Heart right ventricle (tissue), 16 donors: ENCODE measurements around the gene CLCN2. TPM values are rescaled to one million over a fixed set of nuclear protein-coding genes. Genes with fewer than 3 reads are reported as not detected.

Source experiments
- ATAC-seq, 8 donors: fragments of 200-7000 bp; cut with Tn5 transposase; one replicate each; pipeline ENCODE4 v1.9.1; 2020; ENCODE audit warnings: mild to moderate bottlenecking in 8 of 8, moderate library complexity in 8 of 8, moderate number of reproducible peaks in 1 of 8
- DNase-seq, 2 donors: peaks; one replicate each; pipeline ENCODE4 v3.0.0-alpha.2; 2020
- H3K27ac ChIP-seq, 10 donors: fragments of 200-600 bp; sonication (generic) in 2 of 10; one replicate each; pipeline versions ENCODE4 v1.5.0 to v1.8.0; 2020 to 2022; ENCODE audit warnings: mild to moderate bottlenecking in 3 of 10
- H3K27me3 ChIP-seq, 7 donors: fragments of 200-600 bp; one replicate each; pipeline ENCODE4 v1.8.0; 2021 to 2022; ENCODE audit warnings: mild to moderate bottlenecking in 2 of 7
- H3K36me3 ChIP-seq, 9 donors: fragments of 200-600 bp; sonication (generic) in 1 of 9; one replicate each; pipeline versions ENCODE4 v1.5.0 to v1.8.0; 2020 to 2022; ENCODE audit warnings: mild to moderate bottlenecking in 2 of 9
- H3K4me1 ChIP-seq, 9 donors: fragments of 200-600 bp; sonication (generic) in 1 of 9; one replicate each; pipeline versions ENCODE4 v1.5.0 to v1.8.0; 2020 to 2022; ENCODE audit warnings: mild to moderate bottlenecking in 4 of 9
- H3K4me3 ChIP-seq, 10 donors: fragments of 200-600 bp; sonication (generic) in 2 of 10; one replicate each; pipeline versions ENCODE4 v1.5.0 to v1.8.0; 2020 to 2022; ENCODE audit warnings: mild to moderate bottlenecking in 7 of 10, moderate library complexity in 2 of 10
- H3K9me3 ChIP-seq, 11 donors: fragments of 200-600 bp in 10 of 11; sonication (generic) in 2 of 11; one replicate each; pipeline versions ENCODE4 v1.5.0 to v1.8.0; 2013 to 2022; ENCODE audit warnings: mild to moderate bottlenecking in 2 of 11, control low read depth in 1 of 11, moderate library complexity in 1 of 11
- whole genome bisulfite sequencing, 2 donors: extraction: QIAGEN DNeasy Blood & Tissue Kit; methylation state at CpG; one replicate each; pipeline ENCODE4 v1.1.7; 2013; ENCODE audit warnings: inconsistent platforms in 1 of 2; 5-methylcytosine and 5-hydroxymethylcytosine counted together
- intact Hi-C, 10 donors: fragments of 100-400 bp; cut with DNase I; formaldehyde crosslinking; loops; one replicate each; pipeline versions ENCODE4 v1.11.1 to v1.14.2; 2022
- polyA plus RNA-seq, 2 donors: library from polyadenylated mRNA; stranded (reverse); fragments of 200-250 nt; gene quantifications; one replicate each; pipeline ENCODE4 v1.2.3, GENCODE V29; 2013
- total RNA-seq, 10 donors: library from RNA; stranded (reverse); fragmentation: NEBNext Ultra II Directional in 3 of 10; extraction: Animal tissue kit (Norgen Biotek cat#: 25700) in 3 of 10; gene quantifications; one replicate each; pipeline versions ENCODE4 v1.2.1 to v1.2.4, GENCODE V29; 2021 to 2023
- TF ChIP-seq, protein P1 (sequence below), 9 donors: fragments of 200-600 bp; sonication (generic) in 2 of 9; IDR thresholded peaks; one replicate each; pipeline versions ENCODE4 v1.5.0 to v1.8.0; 2021 to 2022; ENCODE audit warnings: antibody characterized with exemption in 9 of 9, mild to moderate bottlenecking in 5 of 9, moderate library complexity in 1 of 9
- donor health status: Arrhythmogenic right ventricular cardiomyopathy.
- donor health status: ischemic (EF 13 %, LVEDD 7.1; RV severe dilation, severe dysfunction).
- donor health status: healthy with polysubstance abuse.
- donor health status: DM: no; HTN: yes; CAD: no.
- donor health status: DM: no; HTN: no; CAD: no.
- donor health status: ischemic (EF 25% LVEDD 6.9; RV normal size, moderate dysfunction).
- donor health status: ischemic (EF 25% LVEDD 5.7; RV mildly dilated, moderate dysfunction).
- donor health status: healthy.
- donor health status: DM: yes; HTN: yes; CAD: no.
- donor health status: Ischemic cardiomyopathy.
- donor health status: ischemic (EF 35%, LVEDD 5.7; RV mildly dilated, moderate dysfunction).
- donor health status: nonischemic (EF 11% LVEDD 7.7; RV severe dilation, severe dysfunction).
- donor health status: DM: yes; HTN: yes; CAD: no.
- donor health status: PGD.
- donor health status: ischemic (EF 29% LVEDD 5.4; RV normal size, mild dysfunction).
- donor health status: nonischemic (EF 23%, LVEDD 6.1; RV moderate dilation, normal function).

The CLCN2 gene
- total and polyA plus RNA-seq, 12 donors, result 1.3 to 8.4 (median 2.4) TPM

- intact Hi-C loops, result loop anchor here in 1 of 10 donors (10.0 kb wide), 1 partner anchor 53 kb away; no protein-coding TSS in a partner anchor
- WGBS, 2 donors, result 90 to 92% methylated on average over 24 of the region's 24 CpGs
- Histone ChIP-seq H3K27ac (no peak overlapping the region), H3K27me3 (no peaks in the 10 kb centered on the region), H3K4me1 (peaks cover 4 to 13% (median 11%) of the 10 kb centered on the region in 9 donors), H3K4me3 (no peak overlapping the region), H3K36me3 (peaks cover 0 to 34% (median 0%) of the 10 kb centered on the region in 9 donors), H3K9me3 (no peaks in the 10 kb centered on the region)
- TF ChIP-seq, protein P1, sequence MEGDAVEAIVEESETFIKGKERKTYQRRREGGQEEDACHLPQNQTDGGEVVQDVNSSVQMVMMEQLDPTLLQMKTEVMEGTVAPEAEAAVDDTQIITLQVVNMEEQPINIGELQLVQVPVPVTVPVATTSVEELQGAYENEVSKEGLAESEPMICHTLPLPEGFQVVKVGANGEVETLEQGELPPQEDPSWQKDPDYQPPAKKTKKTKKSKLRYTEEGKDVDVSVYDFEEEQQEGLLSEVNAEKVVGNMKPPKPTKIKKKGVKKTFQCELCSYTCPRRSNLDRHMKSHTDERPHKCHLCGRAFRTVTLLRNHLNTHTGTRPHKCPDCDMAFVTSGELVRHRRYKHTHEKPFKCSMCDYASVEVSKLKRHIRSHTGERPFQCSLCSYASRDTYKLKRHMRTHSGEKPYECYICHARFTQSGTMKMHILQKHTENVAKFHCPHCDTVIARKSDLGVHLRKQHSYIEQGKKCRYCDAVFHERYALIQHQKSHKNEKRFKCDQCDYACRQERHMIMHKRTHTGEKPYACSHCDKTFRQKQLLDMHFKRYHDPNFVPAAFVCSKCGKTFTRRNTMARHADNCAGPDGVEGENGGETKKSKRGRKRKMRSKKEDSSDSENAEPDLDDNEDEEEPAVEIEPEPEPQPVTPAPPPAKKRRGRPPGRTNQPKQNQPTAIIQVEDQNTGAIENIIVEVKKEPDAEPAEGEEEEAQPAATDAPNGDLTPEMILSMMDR (IDR thresholded peaks at IDR 0.05), result no peak
- DNase-seq, result no peak
- ATAC-seq, result no peak
Observed at GRCh38 chr3:184357248-184358123, 3.9 kb downstream of the CLCN2 start.

DNA sequence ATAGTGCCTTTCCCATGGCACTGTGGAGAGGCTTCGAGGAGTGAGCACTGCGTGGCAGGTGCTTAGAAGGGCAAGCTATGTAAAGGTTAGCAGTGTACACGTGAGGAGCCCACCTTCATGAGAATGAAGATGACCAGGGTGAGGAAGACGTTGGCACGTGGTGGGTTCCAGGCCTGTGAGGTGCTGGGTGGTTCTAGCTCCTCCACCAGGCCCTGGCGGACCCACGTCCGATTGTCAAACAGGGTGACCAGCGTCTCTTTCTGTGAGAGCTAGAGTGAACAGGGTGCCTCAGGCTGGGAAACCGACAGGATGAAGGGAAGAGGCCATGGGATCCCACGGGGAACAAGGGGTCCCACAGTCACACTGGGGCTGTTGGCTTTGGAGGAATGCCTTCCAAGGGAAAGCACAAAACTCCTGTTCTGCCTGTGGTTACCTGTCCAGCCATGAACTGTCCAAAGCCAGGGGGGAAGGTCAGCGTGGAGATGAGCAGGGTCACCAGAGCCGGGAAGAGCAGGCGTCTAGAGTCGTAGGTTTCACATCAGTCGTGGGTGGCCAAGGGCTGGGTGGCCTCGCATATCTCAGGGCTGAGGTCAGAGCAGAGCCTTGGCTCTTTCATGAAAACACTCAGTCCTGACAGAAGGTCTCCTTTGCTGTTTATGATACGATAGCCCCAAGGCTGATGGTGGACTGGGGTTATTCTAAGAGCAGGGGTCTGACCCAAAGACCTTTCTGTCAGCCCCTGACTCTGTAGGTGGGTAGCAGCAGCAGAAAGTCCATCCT is 6.0 kb downstream of the CLCN2 start:
- no peak overlapping the region for H3K4me3 ChIP-seq
- no peak for DNase-seq
- no peak for ATAC-seq
- H3K27me3 ChIP-seq, result no peaks in the 10 kb centered on the region
- peaks cover 0 to 39% (median 0%) of the 10 kb centered on the region in 9 donors for H3K36me3 ChIP-seq
- intact Hi-C loops, result loop anchor here in 1 of 10 donors (10.0 kb wide), 1 partner anchor 51 kb away; no protein-coding TSS in a partner anchor
- H3K27ac ChIP-seq, result no peak overlapping the region
- TF ChIP-seq, protein P1 (IDR thresholded peaks at IDR 0.05), result no peak
- 80 to 86% methylated on average over 18 of the region's 18 CpGs for WGBS, 2 donors
- peaks cover 0 to 5% (median 3%) of the 10 kb centered on the region in 9 donors for H3K4me1 ChIP-seq
- H3K9me3 ChIP-seq, result no peaks in the 10 kb centered on the region

DNA sequence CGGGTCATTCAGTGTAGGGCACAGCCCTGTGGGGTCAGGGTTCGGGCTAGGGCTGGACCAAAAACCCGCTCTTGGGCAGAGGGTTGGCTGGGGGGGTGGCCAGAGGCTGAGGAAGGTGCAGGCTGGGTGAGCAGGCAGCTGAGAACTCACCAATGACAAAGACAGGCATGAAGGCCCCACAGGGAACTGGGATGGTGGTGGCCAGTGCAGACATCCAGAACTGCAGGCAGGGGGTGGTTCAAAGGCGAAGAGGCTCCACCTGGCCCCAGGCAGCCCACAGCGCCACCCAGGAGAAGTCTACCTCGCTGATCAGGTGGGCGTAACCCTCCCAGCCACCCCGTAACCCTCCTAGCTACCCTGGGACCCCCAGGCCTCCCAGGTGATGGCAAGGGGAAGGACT is 6.7 kb downstream of the CLCN2 start:
- Histone ChIP-seq H3K27ac (no peak overlapping the region), H3K27me3 (no peaks in the 10 kb centered on the region), H3K36me3 (peaks cover 0 to 39% (median 0%) of the 10 kb centered on the region in 9 donors), H3K9me3 (no peaks in the 10 kb centered on the region), H3K4me3 (no peak overlapping the region), H3K4me1 (peaks cover 0 to 5% (median 0%) of the 10 kb centered on the region in 9 donors)
- peak in 1 of 8 donors; percentile 11 for ATAC-seq
- no peak for DNase-seq
- TF ChIP-seq, protein P1 (IDR thresholded peaks at IDR 0.05), result no peak
- 83 to 87% methylated on average over 8 of the region's 8 CpGs for WGBS, 2 donors
- intact Hi-C loops, result loop anchor here in 1 of 10 donors (10.0 kb wide), 1 partner anchor 50 kb away; no protein-coding TSS in a partner anchor

DNA sequence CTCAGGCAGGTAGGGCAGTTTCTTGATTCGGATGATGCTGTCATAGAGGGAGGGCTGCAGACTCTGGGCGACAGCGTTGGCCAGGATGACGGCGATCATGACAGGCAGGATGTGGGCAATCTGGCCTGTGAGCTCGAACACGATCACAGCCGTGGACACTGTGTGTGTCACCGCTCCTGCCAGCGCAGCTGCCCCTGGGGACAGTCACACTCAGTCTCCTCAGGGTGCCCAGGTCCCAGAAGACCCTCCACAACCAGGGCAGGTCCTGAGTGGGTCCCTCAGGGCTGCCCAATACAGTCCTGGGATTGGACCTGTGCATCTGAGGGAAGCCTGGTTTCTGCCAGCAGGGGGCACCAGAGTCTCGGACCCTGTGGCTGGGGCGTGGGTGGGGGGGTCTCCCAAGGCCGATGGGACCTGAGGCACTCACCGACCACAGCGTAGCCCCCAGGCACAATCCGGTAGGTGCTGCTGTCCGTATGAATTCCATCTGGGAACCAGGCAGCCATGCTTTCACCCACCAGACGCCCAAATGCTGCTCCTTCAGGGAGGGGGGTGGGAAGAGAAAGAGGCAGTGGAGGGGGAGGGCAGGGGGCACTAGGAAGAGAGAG is 7.2 kb downstream of the CLCN2 start:
- ATAC-seq, result peak; percentile 29 to 63 (median 50)
- Histone ChIP-seq H3K27me3 (no peaks in the 10 kb centered on the region), H3K4me1 (peaks cover 0 to 5% (median 0%) of the 10 kb centered on the region in 9 donors), H3K27ac (no peak overlapping the region), H3K4me3 (no peak overlapping the region), H3K36me3 (peaks cover 0 to 39% (median 0%) of the 10 kb centered on the region in 9 donors), H3K9me3 (no peaks in the 10 kb centered on the region)
- peak in 1 of 2 donors; percentile 61 for DNase-seq
- WGBS, 2 donors, result 55 to 57% methylated on average over 18 of the region's 18 CpGs
- intact Hi-C loops, result loop anchor here in 1 of 10 donors (10.0 kb wide), 1 partner anchor 49 kb away; no protein-coding TSS in a partner anchor
- TF ChIP-seq, protein P1 (IDR thresholded peaks at IDR 0.05), result peak; percentile 65 to 73 (median 68)
